Measurements from ENCODE around the gene ALS2CL. TPM values are rescaled to one million over a fixed set of nuclear protein-coding genes. Genes with fewer than 3 reads are reported as not detected.

ALS2CL gene
- total RNA-seq, 3 donors from 2014 or later: 28.5 to 68.1 (median 43.7) TPM

- TF ChIP-seq CTCF (IDR thresholded peaks at IDR 0.05): no peak
- Histone ChIP-seq H3K36me3 (ENCODE audit: low read depth) (no peaks in the 10 kb centered on the region), H3K4me1 (ENCODE audit: low read depth) (no peaks in the 10 kb centered on the region), H3K9me3 (no peaks in the 10 kb centered on the region), H3K4me3 (no peak overlapping the region)
- intact Hi-C loops (cut with DNase I, micrococcal nuclease): no loop called here
- peak in 1 of 3 donors; percentile 27 for DNase-seq
- ATAC-seq: no peak
Observed at GRCh38 chr3:46673151-46674030, 20.1 kb downstream of the ALS2CL start.

- no peaks in the 10 kb centered on the region for H3K36me3 ChIP-seq (ENCODE audit: low read depth)
- TF ChIP-seq CTCF (IDR thresholded peaks at IDR 0.05): no peak
- DNase-seq (peak in 1 of 3 donors; percentile 10), ATAC-seq (no peak)
- intact Hi-C loops (cut with DNase I, micrococcal nuclease): no loop called here
- H3K4me3 ChIP-seq: no peak overlapping the region
- H3K4me1 ChIP-seq (ENCODE audit: low read depth): no peaks in the 10 kb centered on the region
- H3K9me3 ChIP-seq: no peaks in the 10 kb centered on the region
Observed at GRCh38 chr3:46672349-46672695, 21.2 kb downstream of the ALS2CL start.

- no peaks in the 10 kb centered on the region for H3K9me3 ChIP-seq
- DNase-seq (peak in 1 of 3 donors; percentile 31), ATAC-seq (no peak)
- no peak overlapping the region for H3K4me3 ChIP-seq
- no peaks in the 10 kb centered on the region for H3K36me3 ChIP-seq (ENCODE audit: low read depth)
- TF ChIP-seq CTCF (IDR thresholded peaks at IDR 0.05): no peak
- no peaks in the 10 kb centered on the region for H3K4me1 ChIP-seq (ENCODE audit: low read depth)
- intact Hi-C loops (cut with DNase I, micrococcal nuclease): no loop called here
Observed at GRCh38 chr3:46671541-46672348, 21.7 kb downstream of the ALS2CL start.

- no peaks in the 10 kb centered on the region for H3K36me3 ChIP-seq (ENCODE audit: low read depth)
- TF ChIP-seq CTCF (IDR thresholded peaks at IDR 0.05): no peak
- ATAC-seq (no peak), DNase-seq (peak in 1 of 3 donors; percentile 25)
- H3K9me3 ChIP-seq: no peaks in the 10 kb centered on the region
- H3K4me1 ChIP-seq (ENCODE audit: low read depth): no peaks in the 10 kb centered on the region
- no peak overlapping the region for H3K4me3 ChIP-seq
- intact Hi-C loops (cut with DNase I, micrococcal nuclease): no loop called here
Observed at GRCh38 chr3:46670891-46671427, 22.5 kb downstream of the ALS2CL start.

GRCh38 chr3:46670000-46670890, 23.2 kb downstream of the ALS2CL start:
- TF ChIP-seq CTCF (IDR thresholded peaks at IDR 0.05): no peak
- intact Hi-C loops (cut with DNase I, micrococcal nuclease): no loop called here
- Histone ChIP-seq H3K4me1 (ENCODE audit: low read depth) (no peaks in the 10 kb centered on the region), H3K4me3 (no peak overlapping the region), H3K36me3 (ENCODE audit: low read depth) (no peaks in the 10 kb centered on the region), H3K9me3 (no peaks in the 10 kb centered on the region)
- no peak for ATAC-seq
- peak in 1 of 3 donors; percentile 14 for DNase-seq

All from mucosa of descending colon (tissue), 3 donors.